ENCODE results near the gene CRELD2.
A peak's percentile ranks its signal among the peaks of the same experiment; 100 is the strongest.

Gene CRELD2

GRCh38 chr22:49911881-49912625 lies 6.4 kb upstream of the CRELD2 start:
- peaks cover 25% of the 10 kb centered on the region for H3K36me3 Mint-ChIP-seq (ENCODE audit: low read depth)
- no peaks in the 10 kb centered on the region for H3K4me1 Mint-ChIP-seq

GRCh38 chr22:49913026-49913425 lies 5.4 kb upstream of the CRELD2 start:
- Mint-ChIP-seq H3K4me1 (no peaks in the 10 kb centered on the region), H3K4me3 (no peak overlapping the region), H3K36me3 (ENCODE audit: low read depth) (peaks cover 17% of the 10 kb centered on the region), H3K9me3 (no peaks in the 10 kb centered on the region), H3K27me3 (ENCODE audit: low read depth) (peaks cover 3% of the 10 kb centered on the region), H3K27ac (no peak overlapping the region)
- TF ChIP-seq, protein P1, sequence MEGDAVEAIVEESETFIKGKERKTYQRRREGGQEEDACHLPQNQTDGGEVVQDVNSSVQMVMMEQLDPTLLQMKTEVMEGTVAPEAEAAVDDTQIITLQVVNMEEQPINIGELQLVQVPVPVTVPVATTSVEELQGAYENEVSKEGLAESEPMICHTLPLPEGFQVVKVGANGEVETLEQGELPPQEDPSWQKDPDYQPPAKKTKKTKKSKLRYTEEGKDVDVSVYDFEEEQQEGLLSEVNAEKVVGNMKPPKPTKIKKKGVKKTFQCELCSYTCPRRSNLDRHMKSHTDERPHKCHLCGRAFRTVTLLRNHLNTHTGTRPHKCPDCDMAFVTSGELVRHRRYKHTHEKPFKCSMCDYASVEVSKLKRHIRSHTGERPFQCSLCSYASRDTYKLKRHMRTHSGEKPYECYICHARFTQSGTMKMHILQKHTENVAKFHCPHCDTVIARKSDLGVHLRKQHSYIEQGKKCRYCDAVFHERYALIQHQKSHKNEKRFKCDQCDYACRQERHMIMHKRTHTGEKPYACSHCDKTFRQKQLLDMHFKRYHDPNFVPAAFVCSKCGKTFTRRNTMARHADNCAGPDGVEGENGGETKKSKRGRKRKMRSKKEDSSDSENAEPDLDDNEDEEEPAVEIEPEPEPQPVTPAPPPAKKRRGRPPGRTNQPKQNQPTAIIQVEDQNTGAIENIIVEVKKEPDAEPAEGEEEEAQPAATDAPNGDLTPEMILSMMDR (IDR thresholded peaks at IDR 0.05; ENCODE audit: unreplicated experiment in 3 of 3) = no peak

More at GRCh38 chr22:49911881-49912625, 6.4 kb upstream of the CRELD2 start:
- peaks cover 3% of the 10 kb centered on the region for H3K27me3 Mint-ChIP-seq (ENCODE audit: low read depth)
- TF ChIP-seq, protein P1 (IDR thresholded peaks at IDR 0.05; ENCODE audit: unreplicated experiment in 3 of 3) = no peak
- H3K9me3 Mint-ChIP-seq = no peaks in the 10 kb centered on the region
- no peak overlapping the region for H3K4me3 Mint-ChIP-seq
- H3K27ac Mint-ChIP-seq = no peak overlapping the region

- Mint-ChIP-seq H3K27ac (peak overlapping the region in 1 of 3 experiments; percentile 37), H3K4me1 (no peaks in the 10 kb centered on the region), H3K4me3 (peak overlapping the region in 2 of 3 experiments; percentile 13 to 15), H3K9me3 (no peaks in the 10 kb centered on the region), H3K27me3 (ENCODE audit: low read depth) (peaks cover 3% of the 10 kb centered on the region), H3K36me3 (ENCODE audit: low read depth) (peaks cover 17% of the 10 kb centered on the region)
- TF ChIP-seq, protein P1 (IDR thresholded peaks at IDR 0.05; ENCODE audit: unreplicated experiment in 3 of 3) = no peak
Measured at GRCh38 chr22:49913446-49913845, 5.0 kb upstream of the CRELD2 start.

GRCh38 chr22:49914256-49914655 lies 4.2 kb upstream of the CRELD2 start:
- H3K9me3 Mint-ChIP-seq = no peaks in the 10 kb centered on the region
- peaks cover 13% of the 10 kb centered on the region for H3K36me3 Mint-ChIP-seq (ENCODE audit: low read depth)
- H3K4me1 Mint-ChIP-seq = no peaks in the 10 kb centered on the region
- H3K4me3 Mint-ChIP-seq = no peak overlapping the region
- H3K27me3 Mint-ChIP-seq (ENCODE audit: low read depth) = peaks cover 3% of the 10 kb centered on the region
- TF ChIP-seq, protein P1 (IDR thresholded peaks at IDR 0.05; ENCODE audit: unreplicated experiment in 3 of 3) = no peak
- H3K27ac Mint-ChIP-seq = peak overlapping the region in 1 of 3 experiments; percentile 37

DNA sequence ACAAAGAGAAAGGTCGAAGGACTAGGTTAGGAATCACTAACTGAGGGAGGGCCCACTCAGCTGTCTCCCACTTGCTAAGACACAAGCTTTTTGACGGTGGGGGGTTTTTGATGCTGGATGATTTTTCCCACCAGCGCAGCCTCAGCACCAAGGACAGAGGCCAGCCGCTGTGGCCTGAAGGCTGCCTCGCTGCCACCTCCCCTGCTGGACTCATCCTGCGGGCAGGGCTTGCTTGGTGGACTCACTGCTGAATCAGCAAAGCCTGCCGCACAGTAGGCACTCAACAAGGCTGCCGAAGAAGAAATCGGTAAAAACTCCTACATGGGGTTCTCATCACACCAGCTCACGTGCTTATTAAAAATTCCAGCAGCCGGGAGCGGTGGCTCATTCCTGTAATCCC lies 2.8 kb upstream of the CRELD2 start:
- TF ChIP-seq, protein P1 (IDR thresholded peaks at IDR 0.05; ENCODE audit: unreplicated experiment in 3 of 3) = no peak

DNA sequence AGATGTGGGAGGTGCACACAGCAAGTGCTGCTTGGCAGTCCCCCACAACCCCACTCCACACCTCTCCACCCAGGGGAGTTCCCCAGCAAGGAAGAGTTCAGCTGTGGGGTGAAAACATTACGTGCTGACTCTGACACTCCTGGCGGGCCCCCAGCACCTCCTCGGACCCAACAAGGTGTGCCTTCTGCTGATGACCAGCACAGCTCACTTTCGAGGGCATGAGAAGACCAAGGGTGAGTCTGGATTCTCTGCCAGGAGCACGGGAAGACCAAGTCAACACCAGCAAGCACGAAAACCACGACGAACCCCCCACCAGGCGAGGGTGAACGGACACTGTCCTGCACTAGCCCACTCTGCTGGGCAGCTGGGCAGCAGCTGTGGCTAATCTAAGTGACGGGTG lies 1.6 kb upstream of the CRELD2 start:
- peaks cover 7% of the 10 kb centered on the region for H3K4me1 Mint-ChIP-seq
- peaks cover 8% of the 10 kb centered on the region for H3K36me3 Mint-ChIP-seq (ENCODE audit: low read depth)
- H3K27ac Mint-ChIP-seq = no peak overlapping the region
- peaks cover 3% of the 10 kb centered on the region for H3K27me3 Mint-ChIP-seq (ENCODE audit: low read depth)
- H3K4me3 Mint-ChIP-seq = peak overlapping the region; percentile 89 to 94 (median 93)
- no peaks in the 10 kb centered on the region for H3K9me3 Mint-ChIP-seq
- TF ChIP-seq, protein P1 (IDR thresholded peaks at IDR 0.05; ENCODE audit: unreplicated experiment in 3 of 3) = no peak

More for the DNA sequence above, 2.8 kb upstream of the CRELD2 start:
- H3K27ac Mint-ChIP-seq = no peak overlapping the region
- H3K4me1 Mint-ChIP-seq = peaks cover 7% of the 10 kb centered on the region
- peaks cover 3% of the 10 kb centered on the region for H3K27me3 Mint-ChIP-seq (ENCODE audit: low read depth)
- H3K4me3 Mint-ChIP-seq = peak overlapping the region; percentile 59 to 69 (median 65)
- peaks cover 8% of the 10 kb centered on the region for H3K36me3 Mint-ChIP-seq (ENCODE audit: low read depth)
- no peaks in the 10 kb centered on the region for H3K9me3 Mint-ChIP-seq

All from nephron (organoid).